Fibroblast of lung (primary cell): ENCODE results near the gene ITCH. TPM values are rescaled to one million over a fixed set of nuclear protein-coding genes. Genes with fewer than 3 reads are reported as not detected.

Source experiments
- DNase-seq, 2 donors: peaks; one replicate each; pipeline versions ENCODE4 v3.0.0 to v3.0.0-alpha.2; 2010; ENCODE audit warnings: low read depth in 2 of 2
- H2AFZ ChIP-seq: 2 replicates; pipeline ENCODE4 v1.5.1; 2012; ENCODE audit warnings: low read length, control low read depth, inconsistent platforms
- H3K27ac ChIP-seq: 2 replicates; pipeline ENCODE4 v1.5.1; 2011; ENCODE audit warnings: low read length, control low read depth; ENCODE audit not compliant: insufficient read depth
- H3K27me3 ChIP-seq: 2 replicates; pipeline ENCODE4 v1.5.1; 2011; ENCODE audit warnings: mild to moderate bottlenecking, low read length; ENCODE audit not compliant: control insufficient read depth, insufficient read depth
- H3K36me3 ChIP-seq: 2 replicates; pipeline ENCODE4 v1.5.1; 2011; ENCODE audit warnings: low read length; ENCODE audit not compliant: control insufficient read depth, insufficient read depth
- H3K4me1 ChIP-seq: 2 replicates; pipeline ENCODE4 v1.5.1; 2011; ENCODE audit warnings: low read length; ENCODE audit not compliant: control insufficient read depth, insufficient read depth; ENCODE audit errors: extremely low read depth
- H3K4me2 ChIP-seq: 2 replicates; pipeline ENCODE4 v1.5.1; 2011; ENCODE audit warnings: low read length, control low read depth; ENCODE audit not compliant: insufficient read depth; ENCODE audit errors: extremely low read depth
- H3K4me3 ChIP-seq, 4 experiments: fragments of 200-600 bp in 1 of 4; sonication (generic) in 1 of 4; replicated peaks in 1 of 4; 2 replicates each; pipeline ENCODE4 v1.5.1; 2011 to 2016; ENCODE audit warnings: low read length in 4 of 4, low read depth in 3 of 4, mild to moderate bottlenecking in 3 of 4, control low read depth in 2 of 4, inconsistent platforms in 1 of 4, mixed read lengths in 1 of 4; ENCODE audit not compliant: insufficient read depth in 1 of 4; ENCODE audit errors: control extremely low read depth in 1 of 4
- H3K79me2 ChIP-seq: 2 replicates; pipeline ENCODE4 v1.5.1; 2012; ENCODE audit warnings: mild to moderate bottlenecking, low read length, inconsistent platforms; ENCODE audit not compliant: control insufficient read depth, insufficient read depth
- H3K9ac ChIP-seq: 2 replicates; pipeline ENCODE4 v1.5.1; 2011; ENCODE audit warnings: mild to moderate bottlenecking, low read length, control low read depth; ENCODE audit not compliant: insufficient read depth
- H3K9me3 ChIP-seq: 2 replicates; pipeline ENCODE4 v1.5.1; 2012; ENCODE audit warnings: low read depth, low read length; ENCODE audit not compliant: control insufficient read depth, insufficient read depth
- H4K20me1 ChIP-seq: 2 replicates; pipeline ENCODE4 v1.5.1; 2011; ENCODE audit warnings: low read length; ENCODE audit not compliant: control insufficient read depth, insufficient read depth; ENCODE audit errors: extremely low read depth
- EZH2 ChIP-seq: IDR thresholded peaks from 2 replicates; pipeline ENCODE4 v1.5.1; 2012; ENCODE audit warnings: low read length, control low read depth, mild to moderate bottlenecking; ENCODE audit errors: missing control alignments
- polyA plus RNA-seq, 2 donors: library from polyadenylated mRNA; depleted of rRNA in 1 of 2; stranded (reverse) in 1 of 2; unstranded in 1 of 2; fragments of >200 nt; gene quantifications; 2 replicates each; pipeline ENCODE4 v1.2.1, GENCODE V29; 2011 to 2012; ENCODE audit warnings: missing spikeins in 1 of 2
- total RNA-seq: library from RNA; depleted of rRNA; stranded (reverse); fragments of >200 nt; gene quantifications from 2 replicates; pipeline ENCODE4 v1.2.1, GENCODE V29; 2014
- TF ChIP-seq, protein P1 (sequence below), 2 donors: IDR thresholded peaks in 1 of 2; conservative IDR thresholded peaks in 1 of 2; 1 replicate in 1 of 2; 2 replicates in 1 of 2; pipeline ENCODE4 v1.5.1; 2011 to 2012; ENCODE audit warnings: low read length in 2 of 2, control low read depth in 1 of 2, inconsistent platforms in 1 of 2, low read depth in 1 of 2, mild to moderate bottlenecking in 1 of 2

Gene ITCH
- total and polyA plus RNA-seq, 2 donors (not counting 1 experiment from before 2014, with no cell fraction given): 25.0 to 77.6 TPM

DNA sequence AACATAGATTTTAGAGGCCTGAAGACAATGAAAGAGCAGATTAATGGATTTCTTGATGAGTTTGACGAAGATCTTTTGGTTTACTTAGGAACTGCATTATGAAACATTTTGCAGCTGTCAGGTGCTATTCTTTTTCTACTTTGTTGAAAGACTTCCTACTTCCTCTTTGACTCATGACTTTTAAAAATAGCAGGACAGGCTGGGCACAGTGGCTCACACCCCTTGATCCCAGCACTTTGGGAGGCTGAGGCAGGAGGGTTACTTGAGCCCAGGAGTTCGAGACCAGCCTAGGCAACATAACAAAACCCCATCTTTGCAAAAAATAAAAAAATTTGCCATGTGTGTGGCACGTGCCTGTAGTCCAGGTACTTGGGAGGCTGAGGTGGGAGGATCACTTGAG is 52.0 kb downstream of the ITCH start:
- Histone ChIP-seq H3K36me3 (no peaks in the 10 kb centered on the region), H3K9me3 (no peaks in the 10 kb centered on the region), H3K4me3 (no peak overlapping the region), H3K4me1 (no peaks in the 10 kb centered on the region), H3K27ac (no peak overlapping the region), H3K27me3 (no peaks in the 10 kb centered on the region), H3K9ac (no peak overlapping the region), H4K20me1 (no peaks in the 10 kb centered on the region), H3K79me2 (no peaks in the 10 kb centered on the region), H2AFZ (no peak overlapping the region), H3K4me2 (no peak overlapping the region)
- TF ChIP-seq EZH2: no peak
- TF ChIP-seq, protein P1, sequence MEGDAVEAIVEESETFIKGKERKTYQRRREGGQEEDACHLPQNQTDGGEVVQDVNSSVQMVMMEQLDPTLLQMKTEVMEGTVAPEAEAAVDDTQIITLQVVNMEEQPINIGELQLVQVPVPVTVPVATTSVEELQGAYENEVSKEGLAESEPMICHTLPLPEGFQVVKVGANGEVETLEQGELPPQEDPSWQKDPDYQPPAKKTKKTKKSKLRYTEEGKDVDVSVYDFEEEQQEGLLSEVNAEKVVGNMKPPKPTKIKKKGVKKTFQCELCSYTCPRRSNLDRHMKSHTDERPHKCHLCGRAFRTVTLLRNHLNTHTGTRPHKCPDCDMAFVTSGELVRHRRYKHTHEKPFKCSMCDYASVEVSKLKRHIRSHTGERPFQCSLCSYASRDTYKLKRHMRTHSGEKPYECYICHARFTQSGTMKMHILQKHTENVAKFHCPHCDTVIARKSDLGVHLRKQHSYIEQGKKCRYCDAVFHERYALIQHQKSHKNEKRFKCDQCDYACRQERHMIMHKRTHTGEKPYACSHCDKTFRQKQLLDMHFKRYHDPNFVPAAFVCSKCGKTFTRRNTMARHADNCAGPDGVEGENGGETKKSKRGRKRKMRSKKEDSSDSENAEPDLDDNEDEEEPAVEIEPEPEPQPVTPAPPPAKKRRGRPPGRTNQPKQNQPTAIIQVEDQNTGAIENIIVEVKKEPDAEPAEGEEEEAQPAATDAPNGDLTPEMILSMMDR (conservative IDR thresholded peaks at IDR 0.05 in 1 of 2, IDR thresholded peaks at IDR 0.05 in 1 of 2; ENCODE audit: low read depth in 1 of 2, low read length in 2 of 2): no peak
- no peak for DNase-seq

DNA sequence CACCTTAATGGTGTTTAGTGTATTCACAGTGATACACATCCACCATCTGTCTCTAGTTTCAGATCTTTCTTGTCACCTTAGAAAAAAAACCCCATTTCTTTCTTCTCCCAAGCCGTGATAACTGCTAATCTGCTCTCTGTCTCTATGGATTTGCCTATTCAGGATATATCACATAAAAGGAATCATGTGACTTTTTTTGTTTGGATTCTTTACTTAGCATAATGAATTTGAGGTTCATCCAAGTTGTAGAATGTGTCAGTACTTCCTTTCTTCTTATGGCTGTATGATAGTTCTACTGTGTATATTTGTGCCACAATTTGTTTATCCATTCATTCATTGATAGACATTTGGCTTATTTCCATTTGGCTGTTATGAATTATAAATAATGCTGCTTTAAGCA is 57.1 kb downstream of the ITCH start:
- Histone ChIP-seq H3K27ac (no peak overlapping the region), H3K4me1 (no peaks in the 10 kb centered on the region), H3K4me3 (no peak overlapping the region), H4K20me1 (no peaks in the 10 kb centered on the region), H3K79me2 (peaks cover 7% of the 10 kb centered on the region), H3K27me3 (no peaks in the 10 kb centered on the region), H3K4me2 (no peak overlapping the region), H2AFZ (no peak overlapping the region), H3K9ac (no peak overlapping the region), H3K9me3 (no peaks in the 10 kb centered on the region), H3K36me3 (peaks cover 2% of the 10 kb centered on the region)
- TF ChIP-seq, protein P1 (conservative IDR thresholded peaks at IDR 0.05 in 1 of 2, IDR thresholded peaks at IDR 0.05 in 1 of 2; ENCODE audit: low read depth in 1 of 2, low read length in 2 of 2): no peak
- no peak for TF ChIP-seq EZH2
- DNase-seq: peak in 1 of 2 donors; percentile 14

DNA sequence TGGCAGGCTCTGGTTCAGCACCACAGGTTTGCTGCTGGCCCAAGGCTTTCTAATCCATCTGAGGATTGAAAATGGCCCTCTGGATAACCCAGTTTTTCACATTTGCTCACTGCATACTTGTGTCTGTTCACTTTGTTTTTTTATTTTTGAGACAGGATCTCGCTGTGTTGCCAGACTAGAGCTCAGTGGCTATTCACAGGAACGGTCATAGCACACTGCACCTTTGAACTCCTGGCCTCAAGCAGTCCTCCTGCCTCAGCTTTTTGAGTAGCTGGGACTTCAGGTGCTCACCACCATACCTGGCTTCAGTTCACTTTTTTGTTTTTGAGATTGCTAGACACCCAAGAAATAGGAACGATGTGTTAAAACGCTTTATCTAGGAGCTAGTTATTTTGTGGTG is 57.9 kb downstream of the ITCH start:
- Histone ChIP-seq H3K9ac (no peak overlapping the region), H3K79me2 (peaks cover 7% of the 10 kb centered on the region), H4K20me1 (no peaks in the 10 kb centered on the region), H3K27ac (no peak overlapping the region), H3K4me3 (no peak overlapping the region), H2AFZ (no peak overlapping the region), H3K4me1 (no peaks in the 10 kb centered on the region), H3K36me3 (peaks cover 5% of the 10 kb centered on the region), H3K4me2 (no peak overlapping the region), H3K9me3 (no peaks in the 10 kb centered on the region), H3K27me3 (no peaks in the 10 kb centered on the region)
- no peak for DNase-seq
- no peak for TF ChIP-seq EZH2
- TF ChIP-seq, protein P1 (conservative IDR thresholded peaks at IDR 0.05 in 1 of 2, IDR thresholded peaks at IDR 0.05 in 1 of 2; ENCODE audit: low read depth in 1 of 2, low read length in 2 of 2): no peak
